Natural killer cell (primary cell): Measurements from ENCODE around the gene CHRM2. TPM values are rescaled to one million over a fixed set of nuclear protein-coding genes. Genes with fewer than 3 reads are reported as not detected.
"Not testable (repeated sequence)": the region's sequence is repeated elsewhere in the genome, so short reads cannot be mapped to it uniquely, and the experiment has no call there.

Source experiments
- ATAC-seq, 3 donors: fragments of 150-1000 bp in 2 of 3; fragments of 200-7000 bp in 1 of 3; cut with Tn5 transposase; 1 replicate in 1 of 3; 2 replicates in 2 of 3; pipeline ENCODE4 v1.10.0; 2021; ENCODE audit warnings: mild to moderate bottlenecking in 2 of 3, moderate library complexity in 2 of 3
- DNase-seq, 2 donors: peaks; one replicate each; pipeline versions ENCODE4 v3.0.0 to v3.0.0-alpha.2; 2013 to 2021; ENCODE audit warnings: mixed read lengths in 1 of 2
- H3K27ac ChIP-seq: one replicate; pipeline ENCODE4 v1.5.1; 2013; ENCODE audit warnings: mild to moderate bottlenecking, low read length
- H3K27me3 ChIP-seq: one replicate; pipeline ENCODE4 v1.6.1; 2013; ENCODE audit warnings: low read length; ENCODE audit not compliant: control insufficient read depth, insufficient read depth
- H3K36me3 ChIP-seq: one replicate; pipeline ENCODE4 v1.6.1; 2013; ENCODE audit warnings: low read length; ENCODE audit not compliant: control insufficient read depth, insufficient read depth
- H3K4me1 ChIP-seq: one replicate; pipeline ENCODE4 v1.6.1; 2013; ENCODE audit warnings: low read length; ENCODE audit not compliant: control insufficient read depth, insufficient read depth
- H3K4me3 ChIP-seq: one replicate; pipeline ENCODE4 v1.5.1; 2013; ENCODE audit warnings: low read length
- H3K9me3 ChIP-seq: one replicate; pipeline ENCODE4 v1.6.1; 2013; ENCODE audit warnings: low read length; ENCODE audit not compliant: control insufficient read depth, insufficient read depth
- H3K27ac Mint-ChIP-seq, 2 donors: one replicate each; pipeline ENCODE4 v1.8.0; 2022; ENCODE audit warnings: mild to moderate bottlenecking in 2 of 2, mixed read lengths in 2 of 2, moderate library complexity in 1 of 2
- H3K27me3 Mint-ChIP-seq, 2 donors: one replicate each; pipeline ENCODE4 v1.8.0; 2022; ENCODE audit warnings: low read depth in 2 of 2, mixed read lengths in 2 of 2
- H3K36me3 Mint-ChIP-seq: one replicate; pipeline ENCODE4 v1.8.0; 2022; ENCODE audit warnings: mixed read lengths
- H3K4me1 Mint-ChIP-seq, 2 donors: one replicate each; pipeline ENCODE4 v1.8.0; 2022; ENCODE audit warnings: mixed read lengths in 2 of 2
- H3K4me3 Mint-ChIP-seq: one replicate; pipeline ENCODE4 v1.8.0; 2022; ENCODE audit warnings: mild to moderate bottlenecking, moderate library complexity, mixed read lengths
- H3K9me3 Mint-ChIP-seq, 2 donors: one replicate each; pipeline ENCODE4 v1.8.0; 2022; ENCODE audit warnings: mixed read lengths in 2 of 2
- WGBS: methylation state at CpG from one replicate; pipeline ENCODE4 v1.1.7; 2013; ENCODE audit warnings: missing lambda C conversion rate; ENCODE audit not compliant: insufficient coverage; 5-methylcytosine and 5-hydroxymethylcytosine counted together
- intact Hi-C: fragments of 100-400 bp; cut with micrococcal nuclease; formaldehyde crosslinking; loops from one replicate; pipeline ENCODE4 v1.14.2; 2022
- total RNA-seq, 4 donors: library from RNA; stranded (reverse); fragments of 120-200 nt in 1 of 4; gene quantifications; one replicate each; pipeline versions ENCODE4 v1.2.3 to v1.2.4, GENCODE V29; 2013 to 2022
- TF ChIP-seq, protein P1 (sequence below): fragments of 200-600 bp; IDR thresholded peaks from one replicate; pipeline ENCODE4 v1.8.0; 2022; ENCODE audit warnings: antibody characterized with exemption

The CHRM2 gene
- not detected for total RNA-seq
- not detected for total RNA-seq (2013)

DNA sequence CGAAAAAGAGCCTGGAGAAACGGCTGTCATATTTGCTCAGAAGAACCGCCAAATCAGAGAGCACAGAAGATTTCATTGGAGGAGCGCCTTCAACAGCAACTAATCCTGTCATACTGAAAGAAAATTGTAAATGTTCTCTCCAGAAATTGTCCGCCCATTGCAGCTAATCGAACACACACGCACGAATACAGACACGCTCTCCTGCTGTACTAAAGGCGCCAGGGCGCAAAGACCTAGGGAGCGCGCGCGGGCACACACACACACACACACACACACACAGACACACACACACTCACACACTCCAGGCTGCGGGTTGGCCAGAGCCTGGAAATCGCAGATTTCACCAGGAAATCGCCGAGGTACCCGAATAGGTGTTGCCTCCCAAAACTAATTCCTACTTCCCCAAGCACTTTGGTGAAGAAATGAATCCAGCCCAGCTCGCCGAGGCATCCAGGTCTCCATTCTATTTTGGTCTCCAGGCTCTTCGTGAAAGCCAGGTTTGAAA lies at the start of gene CHRM2:
TSS of gene CHRM2 (plus strand) at position 157 of the 505 bp plus-strand sequence. CDS start 146,214 bp downstream, outside the sequence.
- no peaks in the 10 kb centered on the region for H3K4me1 ChIP-seq
- Mint-ChIP-seq H3K27ac (no peak within 1 kb of the TSS), H3K36me3 (peaks cover 8% of the 10 kb centered on the region), H3K4me3 (no peak within 1 kb of the TSS), H3K9me3 (peaks cover 5 to 6% of the 10 kb centered on the region in 2 donors), H3K4me1 (no peaks in the 10 kb centered on the region), H3K27me3 (peaks cover 10 to 14% of the 10 kb centered on the region in 2 donors)
- ATAC-seq (no peak), DNase-seq (no peak)
- TF ChIP-seq, protein P1, sequence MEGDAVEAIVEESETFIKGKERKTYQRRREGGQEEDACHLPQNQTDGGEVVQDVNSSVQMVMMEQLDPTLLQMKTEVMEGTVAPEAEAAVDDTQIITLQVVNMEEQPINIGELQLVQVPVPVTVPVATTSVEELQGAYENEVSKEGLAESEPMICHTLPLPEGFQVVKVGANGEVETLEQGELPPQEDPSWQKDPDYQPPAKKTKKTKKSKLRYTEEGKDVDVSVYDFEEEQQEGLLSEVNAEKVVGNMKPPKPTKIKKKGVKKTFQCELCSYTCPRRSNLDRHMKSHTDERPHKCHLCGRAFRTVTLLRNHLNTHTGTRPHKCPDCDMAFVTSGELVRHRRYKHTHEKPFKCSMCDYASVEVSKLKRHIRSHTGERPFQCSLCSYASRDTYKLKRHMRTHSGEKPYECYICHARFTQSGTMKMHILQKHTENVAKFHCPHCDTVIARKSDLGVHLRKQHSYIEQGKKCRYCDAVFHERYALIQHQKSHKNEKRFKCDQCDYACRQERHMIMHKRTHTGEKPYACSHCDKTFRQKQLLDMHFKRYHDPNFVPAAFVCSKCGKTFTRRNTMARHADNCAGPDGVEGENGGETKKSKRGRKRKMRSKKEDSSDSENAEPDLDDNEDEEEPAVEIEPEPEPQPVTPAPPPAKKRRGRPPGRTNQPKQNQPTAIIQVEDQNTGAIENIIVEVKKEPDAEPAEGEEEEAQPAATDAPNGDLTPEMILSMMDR: no peak
- no peaks in the 10 kb centered on the region for H3K9me3 ChIP-seq
- intact Hi-C loops: no loop called here
- WGBS: 5% methylated on average over 23 of the region's 23 CpGs
- H3K36me3 ChIP-seq: no peaks in the 10 kb centered on the region
- peaks cover 8% of the 10 kb centered on the region for H3K27me3 ChIP-seq
- H3K4me3 ChIP-seq: no peak within 1 kb of the TSS
- no peak within 1 kb of the TSS for H3K27ac ChIP-seq

DNA sequence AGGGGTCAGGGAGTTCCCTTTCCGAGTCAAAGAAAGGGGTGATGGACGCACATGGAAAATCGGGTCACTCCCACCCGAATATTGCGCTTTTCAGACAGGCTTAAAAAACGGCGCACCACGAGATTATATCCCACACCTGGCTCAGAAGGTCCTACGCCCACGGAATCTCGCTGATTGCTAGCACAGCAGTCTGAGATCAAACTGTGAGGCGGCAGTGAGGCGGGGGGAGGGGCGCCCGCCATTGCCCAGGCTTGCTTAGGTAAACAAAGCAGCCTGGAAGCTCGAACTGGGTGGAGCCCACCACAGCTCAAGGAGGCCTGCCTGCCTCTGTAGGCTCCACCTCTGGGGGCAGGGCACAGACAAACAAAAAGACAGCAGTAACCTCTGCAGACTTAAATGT lies 37.1 kb upstream of the CHRM2 start:
- H3K4me1 ChIP-seq, intact Hi-C loops, H3K27me3 Mint-ChIP-seq, H3K27me3 ChIP-seq, ATAC-seq, H3K4me3 Mint-ChIP-seq, H3K9me3 ChIP-seq, H3K36me3 Mint-ChIP-seq, H3K9me3 Mint-ChIP-seq, DNase-seq, H3K4me3 ChIP-seq, H3K27ac Mint-ChIP-seq, H3K36me3 ChIP-seq, H3K27ac ChIP-seq, H3K4me1 Mint-ChIP-seq: not testable (repeated sequence)
- WGBS: no CpG with 5 or more reads among the region's 16 CpGs

DNA sequence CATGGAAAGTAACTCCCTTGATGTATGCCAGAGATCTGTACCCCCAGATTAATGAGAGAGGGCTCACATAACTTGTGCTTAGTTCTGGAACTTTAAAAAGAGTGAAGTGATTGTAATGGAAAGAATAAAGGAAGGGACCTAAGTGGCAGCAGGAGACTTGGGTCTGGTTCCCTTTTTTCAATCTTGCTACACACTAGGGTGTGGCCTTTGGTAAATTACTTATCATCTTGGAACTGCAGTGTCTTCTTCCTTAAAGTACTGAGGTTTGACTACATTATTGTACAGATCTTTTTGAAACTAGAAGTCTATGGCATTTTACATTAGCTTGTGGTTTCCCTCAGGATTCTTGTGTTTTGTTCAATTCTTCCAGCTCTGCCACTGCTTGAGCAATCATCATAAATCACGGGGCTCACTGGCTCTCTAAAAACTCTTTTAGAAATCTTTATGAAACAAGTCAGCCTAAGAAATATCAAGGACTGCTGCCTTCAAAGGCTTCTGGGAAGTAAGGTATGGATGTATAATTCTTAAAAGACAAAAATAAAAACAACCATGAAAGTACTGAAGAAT lies 22.5 kb upstream of the CHRM2 start:
- Mint-ChIP-seq H3K36me3 (no peaks in the 10 kb centered on the region), H3K4me3 (no peak overlapping the region), H3K27ac (no peak overlapping the region), H3K4me1 (no peaks in the 10 kb centered on the region), H3K27me3 (no peaks in the 10 kb centered on the region), H3K9me3 (peaks cover 17 to 21% of the 10 kb centered on the region in 2 donors)
- 0% methylated on average over 1 of the region's 1 CpG for WGBS
- intact Hi-C loops: no loop called here
- Histone ChIP-seq H3K4me3 (no peak overlapping the region), H3K9me3 (no peaks in the 10 kb centered on the region), H3K36me3 (no peaks in the 10 kb centered on the region), H3K4me1 (no peaks in the 10 kb centered on the region), H3K27me3 (no peaks in the 10 kb centered on the region), H3K27ac (no peak overlapping the region)
- ATAC-seq: no peak
- no peak for DNase-seq
- TF ChIP-seq, protein P1: no peak

DNA sequence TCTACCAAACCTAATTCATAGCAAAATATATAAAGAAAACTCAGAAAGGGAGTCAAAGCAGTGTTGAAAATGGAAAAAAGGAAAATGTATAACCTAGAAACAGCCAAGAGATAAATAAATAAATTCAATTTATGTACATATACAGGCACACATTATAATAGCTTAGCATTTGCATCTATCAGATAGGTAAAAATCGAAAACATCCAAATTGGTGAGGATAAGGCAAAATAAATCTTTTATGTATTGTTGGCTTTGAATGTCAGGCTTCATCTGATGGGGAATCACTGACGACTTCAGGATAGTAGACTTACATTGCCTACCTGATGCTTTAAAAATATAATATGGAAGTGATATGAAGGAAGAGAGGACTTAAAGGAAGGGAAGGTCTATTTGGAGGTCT lies 20.6 kb upstream of the CHRM2 start:
- no peaks in the 10 kb centered on the region for H3K4me1 Mint-ChIP-seq
- Histone ChIP-seq H3K36me3 (no peaks in the 10 kb centered on the region), H3K4me3 (no peak overlapping the region), H3K27me3 (no peaks in the 10 kb centered on the region), H3K27ac (no peak overlapping the region), H3K4me1 (no peaks in the 10 kb centered on the region), H3K9me3 (no peaks in the 10 kb centered on the region)
- no peaks in the 10 kb centered on the region for H3K36me3 Mint-ChIP-seq
- no peak for ATAC-seq
- H3K9me3 Mint-ChIP-seq: peaks cover 14 to 23% of the 10 kb centered on the region in 2 donors
- WGBS: 74% methylated on average over 2 of the region's 2 CpGs
- intact Hi-C loops: no loop called here
- H3K27ac Mint-ChIP-seq: no peak overlapping the region
- H3K27me3 Mint-ChIP-seq: no peaks in the 10 kb centered on the region
- DNase-seq: no peak
- TF ChIP-seq, protein P1: no peak
- no peak overlapping the region for H3K4me3 Mint-ChIP-seq
